Activated CD4-positive, alpha-beta T cell treated with anti-CD3 and anti-CD28 coated beads, Interleukin-2, amount 50 U/mL, for 4 hours (primary cell): ENCODE results near the gene APOE.
"Not testable (repeated sequence)": the region's sequence is repeated elsewhere in the genome, so short reads cannot be mapped to it uniquely, and the experiment has no call there.

Experiments
- DNase-seq, 2 experiments: peaks; one replicate each; pipeline ENCODE4 v3.0.0-alpha.2; 2020

Gene APOE

GRCh38 chr19:44905437-44906160, at the start of gene APOE:
Gene APOE, plus strand, starts transcription at chr19:44905796. Its CDS starts 829 bp downstream, at chr19:44906625.
- DNase-seq: no peak

- DNase-seq: no peak
These were observed 49.0 kb upstream of the APOE start for GRCh38 chr19:44856421-44857083.

GRCh38 chr19:44857837-44858236, 47.8 kb upstream of the APOE start:
- no peak for DNase-seq

- not testable (repeated sequence) for DNase-seq
These were observed 44.0 kb upstream of the APOE start for GRCh38 chr19:44861576-44861975.

- no peak for DNase-seq
These were observed 41.6 kb upstream of the APOE start for GRCh38 chr19:44863990-44864389.

- no peak for DNase-seq
These were observed 40.3 kb upstream of the APOE start for GRCh38 chr19:44865196-44865767.

- no peak for DNase-seq
These were observed 38.9 kb upstream of the APOE start for GRCh38 chr19:44866664-44867063.

- no peak for DNase-seq
These were observed 38.0 kb upstream of the APOE start for GRCh38 chr19:44867578-44867977.

- no peak for DNase-seq
These were observed 35.7 kb upstream of the APOE start for GRCh38 chr19:44869733-44870470.

- DNase-seq: no peak
These were observed 33.8 kb upstream of the APOE start for GRCh38 chr19:44871809-44872208.

- DNase-seq: no peak
These were observed 32.9 kb upstream of the APOE start for GRCh38 chr19:44872661-44873060.

- DNase-seq: no peak
These were observed 31.3 kb upstream of the APOE start for GRCh38 chr19:44874317-44874716.

GRCh38 chr19:44875666-44876451, 29.7 kb upstream of the APOE start:
- no peak for DNase-seq

GRCh38 chr19:44876930-44877535, 28.6 kb upstream of the APOE start:
- DNase-seq: no peak

- no peak for DNase-seq
These were observed 27.3 kb upstream of the APOE start for GRCh38 chr19:44878120-44878865.

GRCh38 chr19:44879309-44880065, 26.1 kb upstream of the APOE start:
- no peak for DNase-seq

- no peak for DNase-seq
These were observed 23.5 kb upstream of the APOE start for GRCh38 chr19:44882063-44882462.

GRCh38 chr19:44882619-44883397, 22.8 kb upstream of the APOE start:
- not testable (repeated sequence) for DNase-seq

GRCh38 chr19:44883922-44884321, 21.7 kb upstream of the APOE start:
- DNase-seq: no peak

GRCh38 chr19:44884566-44884965, 21.0 kb upstream of the APOE start:
- no peak for DNase-seq
